NCI-H524 (cell line): ENCODE results near the gene MYORG.

Source experiments
- DNase-seq, 2 experiments: peaks; one replicate each; lab custom pipeline; 2025; lab: John Stamatoyannopoulos, UW

MYORG gene

GRCh38 chr9:34332076-34332964 lies 44.4 kb downstream of the MYORG start:
- peak; percentile 13 to 59 for DNase-seq

- no peak for DNase-seq
Measured at GRCh38 chr9:34331196-34331595, 45.5 kb downstream of the MYORG start.

- peak; percentile 99 to 100 for DNase-seq
Measured at GRCh38 chr9:34328987-34329832, 47.5 kb downstream of the MYORG start, which contains the start of the genes KIF24 and NUDT2. Gene KIF24, minus strand, starts transcription at chr9:34329268. Its CDS starts 17,922 bp downstream, at chr9:34311346. Gene NUDT2, plus strand, starts transcription at chr9:34329569. Its CDS starts 9,471 bp downstream, at chr9:34339040.

GRCh38 chr9:34328500-34328986 lies 48.2 kb downstream of the MYORG start:
- DNase-seq, result peak; percentile 23 to 44

- DNase-seq, result no peak
Measured at GRCh38 chr9:34326690-34327089, 50.0 kb downstream of the MYORG start.

GRCh38 chr9:34322899-34323591 lies 53.7 kb downstream of the MYORG start:
- no peak for DNase-seq

- no peak for DNase-seq
Measured at GRCh38 chr9:34321451-34321850, 55.2 kb downstream of the MYORG start.

GRCh38 chr9:34318163-34318790 lies 58.4 kb downstream of the MYORG start:
- no peak for DNase-seq

- no peak for DNase-seq
Measured at GRCh38 chr9:34317436-34317835, 59.3 kb downstream of the MYORG start.
